Renal cortex interstitium (tissue), 11 donors: Measurements from ENCODE around the gene CTIF. TPM values are rescaled to one million over a fixed set of nuclear protein-coding genes. Genes with fewer than 3 reads are reported as not detected.

Experiments
- DNase-seq, 11 donors: peaks; one replicate each; pipeline ENCODE4 v3.0.0-alpha.2; 2013; ENCODE audit warnings: low read depth in 9 of 11, low spot score in 4 of 11; ENCODE audit errors: extremely low read depth in 1 of 11
- polyA plus RNA-seq, 3 donors: library from polyadenylated mRNA; unstranded; fragments of 120-200 nt; gene quantifications; one replicate each; pipeline ENCODE4 v1.2.1, GENCODE V29; 2013; ENCODE audit not compliant: insufficient read length in 3 of 3

CTIF gene
- polyA plus RNA-seq, 3 donors = 17.9 to 26.5 (median 22.6) TPM

GRCh38 chr18:48624856-48625255 lies 86.0 kb downstream of the CTIF start:
- DNase-seq = no peak

GRCh38 chr18:48627216-48627615 lies 88.4 kb downstream of the CTIF start:
- DNase-seq = no peak

- no peak for DNase-seq
These were observed 91.0 kb downstream of the CTIF start for GRCh38 chr18:48629730-48630324.

GRCh38 chr18:48631851-48632250 lies 93.0 kb downstream of the CTIF start:
- DNase-seq = no peak

- DNase-seq = no peak
These were observed 93.9 kb downstream of the CTIF start for GRCh38 chr18:48632676-48633257.

GRCh38 chr18:48634491-48634890 lies 95.7 kb downstream of the CTIF start:
- DNase-seq = no peak

- DNase-seq = no peak
These were observed 96.1 kb downstream of the CTIF start for GRCh38 chr18:48634975-48635374.

- DNase-seq = no peak
These were observed 97.0 kb downstream of the CTIF start for GRCh38 chr18:48635806-48636205.

- DNase-seq = no peak
These were observed 97.6 kb downstream of the CTIF start for GRCh38 chr18:48636436-48636835.

GRCh38 chr18:48637081-48637990 lies 98.5 kb downstream of the CTIF start:
- DNase-seq = no peak

- DNase-seq = no peak
These were observed 99.6 kb downstream of the CTIF start for GRCh38 chr18:48638451-48638850.

- DNase-seq = no peak
These were observed 100.3 kb downstream of the CTIF start for GRCh38 chr18:48638896-48639771.

- no peak for DNase-seq
These were observed 101.1 kb downstream of the CTIF start for GRCh38 chr18:48639772-48640432.

- DNase-seq = no peak
These were observed 101.9 kb downstream of the CTIF start for GRCh38 chr18:48640566-48641270.

GRCh38 chr18:48641981-48642380 lies 103.2 kb downstream of the CTIF start:
- DNase-seq = no peak

GRCh38 chr18:48642503-48642902 lies 103.7 kb downstream of the CTIF start:
- no peak for DNase-seq

GRCh38 chr18:48643262-48643661 lies 104.4 kb downstream of the CTIF start:
- DNase-seq = no peak

GRCh38 chr18:48644029-48644428 lies 105.2 kb downstream of the CTIF start:
- DNase-seq = no peak
